ENCODE results near the gene M1AP.

GRCh38 chr2:74646834-74647482, 1.2 kb downstream of the M1AP start:
- TF ChIP-seq CHD2 (IDR thresholded peaks at IDR 0.05; ENCODE audit: low read length, partially characterized antibody) (no peak), CTCF (IDR thresholded peaks at IDR 0.05) (no peak), NFIC (IDR thresholded peaks at IDR 0.05; ENCODE audit: borderline replicate concordance) (no peak), TAF1 (IDR thresholded peaks at IDR 0.05; ENCODE audit: borderline replicate concordance, low read depth, low read length) (no peak), GABPA (IDR thresholded peaks at IDR 0.05; ENCODE audit: low read depth) (no peak), FOXJ3 (CRISPR knock-in tag; IDR thresholded peaks at IDR 0.05) (no peak), EZH2phosphoT487 (IDR thresholded peaks at IDR 0.05; ENCODE audit: borderline replicate concordance, low read depth) (no peak), RAD21 (IDR thresholded peaks at IDR 0.05; ENCODE audit: low read length) (no peak)

Measured in SK-N-SH (cell line).